A549 (cell line): ENCODE data around the gene ERP44.

Experiments
- CEBPB ChIP-seq, 2 experiments: fragments of >200 bp in 1 of 2; sonication (Bioruptor Twin) in 1 of 2; formaldehyde crosslinking in 1 of 2; IDR thresholded peaks; 2 replicates each; pipeline ENCODE4 v1.6.1; 2012 to 2016
- CHD2 ChIP-seq: fragments of 150-350 bp; IDR thresholded peaks from 2 replicates; pipeline ENCODE4 v1.6.1; 2014; ENCODE audit warnings: low read length; ENCODE audit not compliant: partially characterized antibody
- CTCF ChIP-seq: fragments of >200 bp; sonication (Bioruptor Twin); formaldehyde crosslinking; IDR thresholded peaks from 3 replicates; pipeline ENCODE4 v1.5.1; 2016
- ELK1 ChIP-seq: fragments of 150-350 bp; IDR thresholded peaks from 2 replicates; pipeline ENCODE4 v1.6.1; 2014; ENCODE audit warnings: low read depth, mild to moderate bottlenecking, low read length
- EP300 ChIP-seq, 2 experiments: fragments of >200 bp; sonication (Bioruptor Twin); formaldehyde crosslinking; IDR thresholded peaks; 2 replicates in 1 of 2; 3 replicates in 1 of 2; pipeline ENCODE4 v1.6.1; 2016 to 2017
- MAFK ChIP-seq: fragments of 450-650 bp; IDR thresholded peaks from 2 replicates; pipeline ENCODE4 v1.6.1; 2014; ENCODE audit not compliant: partially characterized antibody
- MAZ ChIP-seq: fragments of 150-350 bp; IDR thresholded peaks from 2 replicates; pipeline ENCODE4 v1.6.1; 2014; ENCODE audit warnings: antibody characterized with exemption, low read depth, low read length, borderline replicate concordance
- MYC ChIP-seq: IDR thresholded peaks from 2 replicates; pipeline ENCODE4 v1.6.1; 2012; ENCODE audit warnings: mild to moderate bottlenecking, inconsistent platforms, low read length, improper control_type of control experiment, borderline replicate concordance
- POLR2A ChIP-seq: IDR thresholded peaks from 2 replicates; pipeline ENCODE4 v1.6.1; 2012; ENCODE audit warnings: mild to moderate bottlenecking, low read length
- RAD21 ChIP-seq, 2 experiments: fragments of >200 bp in 1 of 2; sonication (Bioruptor Twin) in 1 of 2; formaldehyde crosslinking in 1 of 2; IDR thresholded peaks in 1 of 2; conservative IDR thresholded peaks in 1 of 2; 2 replicates in 1 of 2; 3 replicates in 1 of 2; pipeline ENCODE4 v1.6.1; 2012 to 2018; ENCODE audit warnings: inconsistent platforms in 1 of 2
- RFX5 ChIP-seq: fragments of 450-650 bp; IDR thresholded peaks from 2 replicates; pipeline ENCODE4 v1.7.1; 2014; ENCODE audit warnings: antibody characterized with exemption, mild to moderate bottlenecking, moderate library complexity
- RNF2 ChIP-seq: fragments of 200-600 bp; sonication (generic); IDR thresholded peaks from 2 replicates; pipeline ENCODE4 v1.6.1; 2016; ENCODE audit warnings: low read depth, mild to moderate bottlenecking, antibody characterized with exemption, moderate library complexity, borderline replicate concordance
- TF ChIP-seq, protein P1 (sequence below): IDR thresholded peaks from 2 replicates; pipeline ENCODE4 v1.6.1; 2012
- TF ChIP-seq, protein P2 (sequence below): fragments of 200-600 bp; sonication (generic); IDR thresholded peaks from 2 replicates; pipeline ENCODE4 v1.6.1; 2016; ENCODE audit warnings: antibody characterized with exemption, mild to moderate bottlenecking, moderate library complexity

- TF ChIP-seq MAZ (no peak), CTCF (no peak), RFX5 (no peak), MYC (no peak), POLR2A (no peak), RNF2 (no peak), ELK1 (no peak), EP300 (IDR thresholded peaks at IDR 0.05) (no peak), MAFK (no peak), CHD2 (no peak), CEBPB (IDR thresholded peaks at IDR 0.05) (no peak), RAD21 (conservative IDR thresholded peaks at IDR 0.05 in 1 of 2, IDR thresholded peaks at IDR 0.05 in 1 of 2) (no peak)
- TF ChIP-seq, protein P1, sequence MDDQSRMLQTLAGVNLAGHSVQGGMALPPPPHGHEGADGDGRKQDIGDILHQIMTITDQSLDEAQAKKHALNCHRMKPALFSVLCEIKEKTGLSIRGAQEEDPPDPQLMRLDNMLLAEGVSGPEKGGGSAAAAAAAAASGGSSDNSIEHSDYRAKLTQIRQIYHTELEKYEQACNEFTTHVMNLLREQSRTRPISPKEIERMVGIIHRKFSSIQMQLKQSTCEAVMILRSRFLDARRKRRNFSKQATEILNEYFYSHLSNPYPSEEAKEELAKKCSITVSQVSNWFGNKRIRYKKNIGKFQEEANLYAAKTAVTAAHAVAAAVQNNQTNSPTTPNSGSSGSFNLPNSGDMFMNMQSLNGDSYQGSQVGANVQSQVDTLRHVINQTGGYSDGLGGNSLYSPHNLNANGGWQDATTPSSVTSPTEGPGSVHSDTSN = no peak
- TF ChIP-seq, protein P2, sequence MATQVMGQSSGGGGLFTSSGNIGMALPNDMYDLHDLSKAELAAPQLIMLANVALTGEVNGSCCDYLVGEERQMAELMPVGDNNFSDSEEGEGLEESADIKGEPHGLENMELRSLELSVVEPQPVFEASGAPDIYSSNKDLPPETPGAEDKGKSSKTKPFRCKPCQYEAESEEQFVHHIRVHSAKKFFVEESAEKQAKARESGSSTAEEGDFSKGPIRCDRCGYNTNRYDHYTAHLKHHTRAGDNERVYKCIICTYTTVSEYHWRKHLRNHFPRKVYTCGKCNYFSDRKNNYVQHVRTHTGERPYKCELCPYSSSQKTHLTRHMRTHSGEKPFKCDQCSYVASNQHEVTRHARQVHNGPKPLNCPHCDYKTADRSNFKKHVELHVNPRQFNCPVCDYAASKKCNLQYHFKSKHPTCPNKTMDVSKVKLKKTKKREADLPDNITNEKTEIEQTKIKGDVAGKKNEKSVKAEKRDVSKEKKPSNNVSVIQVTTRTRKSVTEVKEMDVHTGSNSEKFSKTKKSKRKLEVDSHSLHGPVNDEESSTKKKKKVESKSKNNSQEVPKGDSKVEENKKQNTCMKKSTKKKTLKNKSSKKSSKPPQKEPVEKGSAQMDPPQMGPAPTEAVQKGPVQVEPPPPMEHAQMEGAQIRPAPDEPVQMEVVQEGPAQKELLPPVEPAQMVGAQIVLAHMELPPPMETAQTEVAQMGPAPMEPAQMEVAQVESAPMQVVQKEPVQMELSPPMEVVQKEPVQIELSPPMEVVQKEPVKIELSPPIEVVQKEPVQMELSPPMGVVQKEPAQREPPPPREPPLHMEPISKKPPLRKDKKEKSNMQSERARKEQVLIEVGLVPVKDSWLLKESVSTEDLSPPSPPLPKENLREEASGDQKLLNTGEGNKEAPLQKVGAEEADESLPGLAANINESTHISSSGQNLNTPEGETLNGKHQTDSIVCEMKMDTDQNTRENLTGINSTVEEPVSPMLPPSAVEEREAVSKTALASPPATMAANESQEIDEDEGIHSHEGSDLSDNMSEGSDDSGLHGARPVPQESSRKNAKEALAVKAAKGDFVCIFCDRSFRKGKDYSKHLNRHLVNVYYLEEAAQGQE = no peak
These were observed 7.1 kb upstream of the ERP44 start for GRCh38 chr9:100105861-100106260.
